HG02678 (cell line): ENCODE results near the gene PRPF19.

Source experiments
- ATAC-seq: cut with Tn5 transposase; IDR thresholded peaks from one replicate; pipeline ENCODE4 v1.9.1; 2021; ENCODE audit warnings: mild to moderate bottlenecking, moderate library complexity; ENCODE audit not compliant: unreplicated experiment

The PRPF19 gene

DNA sequence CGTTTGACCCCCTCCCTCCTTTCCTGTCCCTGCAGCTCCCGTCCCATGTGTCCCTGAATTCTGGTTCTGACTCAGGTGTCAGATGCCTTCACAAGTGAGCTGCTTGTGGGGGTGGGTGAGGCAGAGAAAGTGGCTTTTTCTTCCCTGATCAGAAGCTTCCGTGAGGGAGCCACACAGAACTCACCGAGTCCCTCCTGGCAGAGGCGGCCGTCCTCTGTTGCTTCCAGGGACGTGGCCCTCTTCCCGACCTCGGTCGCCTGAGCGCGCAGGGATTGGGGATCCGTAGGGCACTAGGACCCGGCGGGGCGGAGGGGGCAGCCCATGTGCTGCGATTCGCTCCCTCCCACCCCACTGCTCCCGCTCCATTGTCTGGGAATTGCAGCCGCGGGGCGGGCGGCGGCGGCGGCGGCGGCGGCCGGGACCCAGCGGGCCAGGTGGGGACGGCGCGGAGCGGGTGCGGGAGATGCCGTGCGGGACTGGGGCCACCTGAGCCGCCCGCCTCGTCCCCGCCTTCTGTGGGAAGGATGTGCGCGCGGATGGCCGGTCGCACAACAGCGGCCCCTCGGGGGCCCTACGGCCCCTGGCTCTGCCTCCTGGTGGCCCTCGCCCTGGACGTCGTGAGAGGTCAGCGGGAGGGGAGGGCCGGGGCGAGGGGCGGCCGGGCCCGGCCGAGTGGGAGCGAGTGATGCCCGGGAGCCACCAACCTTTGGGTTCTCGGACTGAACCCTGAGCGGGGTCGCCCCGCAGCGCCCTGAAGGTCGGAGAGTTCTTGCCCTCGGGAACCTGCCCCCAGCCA is 17.9 kb upstream of the PRPF19 start, which contains the start of gene TMEM132A:
TSS of gene TMEM132A (plus strand) at position 351 of the 796 bp plus-strand sequence. CDS start at position 525, 174 bp downstream.
- ATAC-seq = peak; percentile 39

DNA sequence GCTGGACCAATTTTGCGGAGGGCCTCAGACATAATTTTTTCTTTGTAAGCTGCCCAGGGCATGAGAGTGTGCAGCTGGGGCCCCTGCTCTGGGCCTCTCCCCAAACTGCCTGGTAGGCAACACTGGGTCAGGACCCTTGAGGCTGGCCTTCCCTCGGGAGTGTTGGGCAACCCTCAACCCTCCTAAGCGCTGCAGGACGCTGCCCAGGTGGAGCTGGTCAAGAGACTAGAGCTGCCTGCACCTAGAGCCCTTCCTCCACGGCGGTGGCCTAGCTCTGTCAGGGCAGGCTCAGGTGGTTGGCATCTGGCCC is 17.4 kb upstream of the PRPF19 start:
- ATAC-seq = no peak

DNA sequence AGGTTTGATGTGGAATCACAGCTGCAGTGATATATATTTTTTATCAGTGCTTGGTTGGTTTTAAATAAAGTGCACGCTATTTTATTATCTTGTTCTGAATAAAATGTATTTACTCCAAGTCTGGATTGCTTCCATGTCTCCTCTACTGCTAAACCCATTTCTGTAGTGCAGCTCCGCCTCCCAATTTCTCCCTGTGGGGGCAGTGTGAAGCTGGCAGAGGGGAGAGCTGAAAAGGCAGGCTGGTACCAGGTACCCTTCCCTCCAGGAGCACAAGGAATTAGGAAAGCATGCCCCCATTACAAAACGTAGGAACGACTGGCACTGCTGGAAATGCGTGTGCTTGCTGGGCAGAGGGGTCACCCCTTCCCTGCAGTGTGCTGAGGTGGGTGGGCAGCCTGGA is 16.9 kb upstream of the PRPF19 start:
- no peak for ATAC-seq

DNA sequence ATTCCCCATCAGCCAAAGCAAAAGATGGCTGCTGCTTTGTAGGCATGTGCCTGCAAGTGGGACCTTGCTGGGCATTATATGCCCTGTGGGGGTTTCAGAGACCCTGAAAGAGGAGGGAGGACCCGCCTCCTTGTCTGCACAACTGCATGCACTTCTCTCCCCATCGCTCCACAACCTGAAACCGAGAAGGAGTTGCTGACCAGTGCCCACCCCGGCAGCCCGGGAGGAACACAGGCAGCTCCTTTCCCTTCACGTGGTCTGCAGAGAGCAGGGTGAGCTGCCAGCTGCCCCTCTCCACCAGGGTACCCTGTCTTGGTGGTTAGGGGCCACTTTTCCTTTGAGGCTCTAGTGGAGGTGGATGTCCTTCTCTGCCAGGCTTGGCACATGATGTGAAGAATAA is 16.5 kb upstream of the PRPF19 start:
- ATAC-seq = no peak

DNA sequence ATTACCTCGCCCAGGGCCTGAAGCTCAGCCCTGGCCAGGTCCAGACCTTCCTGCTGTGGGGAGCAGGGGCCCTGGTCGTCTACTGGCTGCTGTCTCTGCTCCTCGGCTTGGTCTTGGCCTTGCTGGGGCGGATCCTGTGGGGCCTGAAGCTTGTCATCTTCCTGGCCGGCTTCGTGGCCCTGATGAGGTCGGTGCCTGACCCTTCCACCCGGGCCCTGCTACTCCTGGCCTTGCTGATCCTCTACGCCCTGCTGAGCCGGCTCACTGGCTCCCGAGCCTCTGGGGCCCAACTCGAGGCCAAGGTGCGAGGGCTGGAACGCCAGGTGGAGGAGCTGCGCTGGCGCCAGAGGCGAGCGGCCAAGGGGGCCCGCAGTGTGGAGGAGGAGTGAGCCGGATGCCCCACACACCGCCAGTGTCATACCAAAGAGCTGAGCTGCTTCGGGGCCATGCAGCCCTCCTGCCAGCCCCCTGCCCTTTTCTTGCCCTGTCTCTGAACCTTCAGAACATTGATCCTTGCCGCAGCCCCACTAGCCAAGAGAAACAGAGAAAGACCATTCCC is 15.5 kb upstream of the PRPF19 start:
- no peak for ATAC-seq

DNA sequence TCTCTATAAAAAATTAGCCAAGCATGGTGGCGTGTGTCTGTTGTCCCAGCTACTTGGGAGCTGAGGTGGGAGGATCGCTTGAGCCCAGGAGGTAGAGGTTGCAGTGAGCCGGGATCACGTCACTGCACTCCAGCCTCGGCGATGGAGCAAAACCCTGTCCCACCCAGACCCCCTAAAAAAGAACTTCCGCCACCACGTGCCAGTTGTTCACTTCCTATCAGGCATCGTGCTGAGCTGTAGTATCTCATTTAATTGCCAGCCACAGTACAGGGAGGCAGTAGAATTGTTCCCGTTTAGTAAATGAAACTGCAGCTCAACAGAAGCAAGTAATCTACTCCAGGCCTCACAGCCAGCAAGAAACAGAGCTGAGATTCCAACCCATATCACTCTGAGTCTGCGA is 14.9 kb upstream of the PRPF19 start:
- ATAC-seq = no peak

DNA sequence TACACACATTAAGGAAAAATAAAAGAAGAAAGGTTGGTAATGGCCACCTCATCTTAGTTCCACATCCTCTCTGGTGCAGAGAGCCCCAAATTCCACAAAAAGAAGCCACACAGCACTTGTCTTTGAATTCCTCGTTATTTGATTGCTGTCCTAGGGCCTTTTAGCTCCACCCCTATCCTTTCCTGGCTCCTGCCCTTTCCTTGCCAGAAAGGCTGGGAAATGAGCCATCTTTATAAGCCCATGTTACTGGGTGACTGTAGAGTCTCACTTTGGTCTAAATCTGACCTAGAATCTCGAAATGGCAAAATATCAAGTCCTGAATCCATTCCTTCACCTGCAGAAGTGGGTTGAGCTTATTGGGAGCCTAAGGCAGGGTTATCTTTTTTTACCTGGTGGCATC is 13.6 kb upstream of the PRPF19 start:
- ATAC-seq = no peak

DNA sequence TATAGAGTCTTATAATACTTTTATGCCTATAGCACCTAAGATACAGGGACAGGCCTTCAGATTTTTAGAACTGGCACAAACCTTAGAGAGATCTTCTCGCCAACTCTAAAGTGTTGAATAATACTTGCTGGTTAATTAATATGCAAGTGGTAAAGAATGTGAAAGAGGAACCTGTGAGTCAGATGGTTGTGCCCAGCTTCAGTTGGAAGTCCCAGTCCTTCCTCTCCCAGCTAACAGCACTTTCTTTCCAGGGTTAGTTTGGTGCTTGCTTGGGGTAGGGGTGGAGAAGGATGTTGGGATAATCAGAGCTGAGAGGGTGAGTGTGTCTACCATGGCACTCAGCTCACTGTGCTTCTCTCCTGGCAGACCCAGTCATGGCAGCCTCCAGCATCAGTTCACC is 12.9 kb upstream of the PRPF19 start:
- ATAC-seq = no peak

DNA sequence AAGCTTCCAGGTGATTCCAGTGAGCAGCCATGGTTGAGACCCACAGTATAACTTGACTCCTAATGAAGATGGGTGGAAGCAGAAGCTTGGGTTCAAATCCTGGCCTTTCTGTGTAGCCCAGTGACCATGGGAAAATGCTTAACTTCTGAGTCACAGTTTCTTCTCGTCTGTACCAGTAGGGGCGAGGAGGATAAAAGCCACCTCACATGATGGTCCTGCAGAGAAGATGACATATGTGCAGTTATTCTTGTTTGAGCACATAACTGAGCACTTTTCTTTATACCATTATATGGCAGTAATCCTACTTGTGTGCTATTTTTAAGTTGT is 12.5 kb upstream of the PRPF19 start:
- ATAC-seq = no peak

DNA sequence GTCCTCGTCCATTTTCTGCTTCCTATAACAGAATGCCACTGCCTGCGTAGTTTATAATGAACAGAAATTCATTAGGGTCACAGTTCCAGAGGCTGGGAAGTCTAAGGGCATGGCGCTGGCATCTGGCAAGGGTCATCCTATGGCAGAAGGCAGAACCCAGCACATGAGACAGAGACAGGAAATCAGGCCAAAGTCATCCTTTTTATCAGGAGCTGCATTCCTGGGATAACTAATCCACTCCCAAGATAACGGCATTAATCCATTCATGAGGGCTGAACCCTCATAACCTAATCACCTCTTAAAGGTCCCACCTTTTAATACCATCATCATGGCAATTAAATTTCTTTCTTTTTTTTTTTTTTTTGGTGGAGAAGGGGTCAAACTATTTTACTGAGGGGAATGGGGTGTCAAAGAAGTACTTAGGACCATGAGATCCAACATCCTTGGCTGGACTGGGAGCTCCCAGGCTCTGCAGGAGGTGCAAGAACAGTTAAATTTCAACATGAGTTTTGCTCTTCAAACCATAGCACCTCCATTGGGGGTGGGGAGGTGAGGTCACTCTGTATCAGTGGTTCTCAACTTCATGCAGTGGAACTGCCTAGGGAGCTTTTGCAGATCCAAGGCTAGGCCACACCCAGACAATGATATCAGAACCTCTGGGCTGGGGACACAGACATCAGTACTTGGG is 12.0 kb upstream of the PRPF19 start:
- no peak for ATAC-seq

DNA sequence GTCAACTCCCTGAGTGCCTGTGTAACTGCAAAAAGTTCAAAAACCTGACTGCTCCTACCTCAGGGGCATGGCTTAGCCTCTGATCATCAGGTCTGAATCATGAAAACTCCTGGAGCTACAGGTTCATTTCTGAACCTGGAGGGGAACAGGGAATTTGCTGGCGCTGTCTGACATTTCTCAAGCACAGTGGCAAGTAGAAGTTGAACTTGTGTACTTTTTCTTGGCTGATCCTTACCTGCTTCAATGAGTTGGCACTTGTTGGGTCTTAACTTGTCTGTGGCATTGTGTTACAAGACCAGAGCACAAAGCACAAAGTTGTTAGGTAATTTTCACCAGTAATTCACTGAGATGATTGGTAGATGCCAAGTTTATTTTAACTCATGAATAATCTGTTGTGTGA is 10.9 kb upstream of the PRPF19 start:
- ATAC-seq = no peak

DNA sequence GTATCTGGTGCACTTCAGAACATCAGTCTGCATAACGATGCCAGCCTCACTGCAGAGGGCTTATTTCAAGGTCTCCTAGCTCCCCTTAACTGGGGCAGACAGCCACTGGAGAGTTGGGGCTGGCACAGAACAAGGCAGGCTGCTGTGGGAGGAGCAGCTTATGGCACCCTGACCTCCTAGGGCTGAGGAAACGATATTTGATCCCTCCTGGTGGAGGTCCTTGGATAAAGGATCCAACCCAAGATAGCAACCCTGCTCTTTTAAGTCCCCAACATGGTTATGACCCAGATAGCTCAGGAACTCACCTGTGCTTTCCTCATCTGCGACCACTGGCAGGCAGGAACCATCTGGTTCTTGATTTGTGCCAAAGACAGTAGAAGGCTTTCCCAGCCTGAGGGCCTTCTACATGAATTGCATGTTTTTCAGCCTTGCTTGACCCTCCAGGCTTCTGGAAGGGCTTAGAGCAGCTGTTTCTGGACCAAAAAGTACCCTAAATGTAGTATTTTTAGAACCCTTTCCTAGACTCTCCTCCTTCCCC is 10.4 kb upstream of the PRPF19 start:
- ATAC-seq = no peak

DNA sequence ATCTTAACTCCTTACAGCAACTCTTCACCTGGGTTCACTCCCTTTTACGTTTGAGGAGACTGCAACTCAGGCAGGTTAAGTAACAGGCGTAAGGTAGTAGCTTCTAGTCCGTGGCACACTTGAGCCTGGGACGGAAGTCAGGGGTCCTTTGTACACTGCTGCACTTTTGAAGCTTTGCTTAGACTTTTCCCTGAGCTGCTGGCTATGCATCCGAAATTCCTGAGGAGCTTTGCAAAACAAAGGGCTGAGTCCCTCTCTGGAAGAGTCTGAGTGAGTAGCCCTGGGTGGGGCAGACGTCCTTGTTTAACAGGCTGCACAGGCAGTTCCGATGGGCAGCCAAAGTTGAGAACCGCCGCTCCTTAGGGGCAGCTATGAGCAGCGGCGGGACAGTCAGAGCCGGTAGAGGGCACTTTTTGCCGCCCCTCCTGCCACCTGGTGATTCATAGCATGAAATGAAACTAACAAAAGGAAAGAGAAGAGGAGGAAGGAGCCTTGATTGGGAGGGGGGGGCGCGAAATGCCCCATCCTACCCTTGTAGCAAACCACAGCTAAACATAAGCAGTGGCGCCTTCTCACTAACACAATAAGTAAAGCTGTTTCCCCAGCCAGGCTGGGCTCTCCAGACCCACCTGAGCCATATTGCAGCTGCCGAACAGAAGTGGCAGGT is 9.0 kb upstream of the PRPF19 start:
- ATAC-seq = peak; percentile 48

DNA sequence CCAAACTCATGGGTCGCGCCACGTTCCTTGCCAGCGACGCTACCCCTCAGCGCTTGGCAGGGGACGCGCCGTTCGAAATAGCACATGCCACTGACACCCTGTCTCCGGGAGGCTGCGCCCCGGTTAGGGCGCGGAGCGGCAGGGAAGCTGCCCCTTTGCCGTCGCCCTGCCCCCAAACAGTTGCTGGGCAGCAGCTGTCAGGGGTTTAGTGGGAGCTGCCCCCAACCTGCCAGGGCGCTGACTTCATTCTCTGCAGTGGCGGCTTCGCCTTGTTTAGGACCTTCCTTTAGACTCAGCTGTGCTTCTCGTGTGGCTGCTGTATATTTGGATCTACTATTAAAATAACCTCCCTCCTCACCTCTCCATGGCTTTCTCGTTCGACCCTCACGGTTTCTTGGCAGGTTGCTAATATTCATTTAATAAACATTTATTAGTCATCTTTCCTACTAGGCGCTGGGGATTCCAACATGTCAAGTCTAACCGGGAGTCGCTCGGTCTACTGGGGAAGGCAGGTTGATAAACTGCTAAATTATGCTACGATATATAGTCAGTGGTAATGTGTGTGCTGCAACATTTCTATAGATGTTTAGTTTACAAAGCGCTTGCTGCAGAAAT is 8.4 kb upstream of the PRPF19 start:
- ATAC-seq = peak; percentile 3

DNA sequence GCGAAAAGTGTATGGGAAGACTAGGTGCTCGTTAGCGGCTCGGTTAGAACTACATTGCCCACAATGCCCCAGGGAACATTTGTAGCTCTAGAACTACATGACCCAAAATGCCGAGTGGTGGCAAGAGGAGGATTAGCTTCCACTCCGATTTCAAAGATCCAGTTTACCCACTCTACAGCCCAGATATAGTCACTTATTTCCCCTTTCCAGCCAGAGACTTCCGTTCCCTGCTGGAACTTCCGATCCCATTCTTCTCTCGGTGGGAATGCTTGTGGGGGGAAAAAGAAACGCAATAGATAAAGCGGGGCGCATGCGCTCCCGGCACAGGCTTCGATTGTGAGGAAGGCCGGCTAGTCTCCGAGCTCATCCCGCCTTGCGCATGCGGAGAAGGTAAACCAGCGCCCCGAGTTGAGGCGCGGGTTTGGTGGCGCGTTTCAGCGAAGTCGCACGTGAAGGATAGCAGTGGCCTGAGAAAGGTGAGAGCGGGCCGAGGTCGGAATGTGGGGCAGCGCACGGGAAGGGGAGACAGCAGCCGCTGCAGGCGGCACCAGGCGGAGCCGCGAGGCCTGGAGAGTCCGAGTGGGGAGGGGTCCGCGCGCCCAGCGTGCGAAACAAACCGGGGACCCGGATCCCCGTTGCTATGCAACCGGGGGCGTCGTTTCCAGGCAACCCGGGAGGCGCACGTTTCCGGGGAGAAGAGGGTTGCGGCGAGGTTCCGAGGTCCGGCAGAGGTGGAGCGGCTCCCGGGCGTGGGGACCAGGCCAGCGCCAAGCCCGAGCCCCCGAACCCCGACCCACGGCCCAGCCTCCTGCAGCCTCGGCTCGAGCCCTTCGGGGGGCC is 7.6 kb upstream of the PRPF19 start, which contains the start of gene TMEM109:
TSS of gene TMEM109 (plus strand) at position 366 of the 840 bp plus-strand sequence. CDS start 5,536 bp downstream, outside the sequence.
- ATAC-seq = peak; percentile 47

DNA sequence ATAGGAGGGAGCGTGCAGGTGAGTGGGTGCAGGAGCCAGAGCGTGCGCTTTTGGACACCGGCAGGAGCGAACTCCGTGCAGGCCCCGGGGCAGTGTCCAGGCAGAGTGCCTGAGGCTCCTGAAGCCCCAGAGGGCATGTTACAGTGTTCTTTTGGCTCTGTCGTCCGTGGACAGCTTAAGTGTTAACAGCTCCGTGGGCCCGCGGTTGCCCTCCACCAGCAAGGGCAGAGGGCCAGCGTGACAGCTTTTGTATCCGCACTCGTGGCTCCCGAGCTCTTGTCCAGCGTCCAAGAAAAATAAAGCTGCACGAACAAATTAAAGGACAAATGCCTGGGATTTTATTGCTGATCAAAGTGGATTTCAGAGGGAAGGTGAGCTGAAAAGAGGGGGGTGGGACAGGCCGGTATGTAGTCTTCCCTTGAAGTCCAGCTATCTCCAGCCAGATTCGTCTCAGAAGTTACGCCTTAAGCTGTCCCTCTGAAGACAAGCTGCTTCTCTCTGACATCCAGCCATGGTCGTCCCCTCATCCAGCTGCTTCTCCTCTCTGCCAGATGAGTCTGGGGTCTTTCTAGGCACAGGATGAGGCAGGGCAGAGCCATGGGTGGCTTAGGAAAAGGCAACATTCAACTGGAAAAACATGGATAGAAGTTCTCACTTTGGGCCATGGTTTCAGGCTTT is 6.6 kb upstream of the PRPF19 start:
- no peak for ATAC-seq

DNA sequence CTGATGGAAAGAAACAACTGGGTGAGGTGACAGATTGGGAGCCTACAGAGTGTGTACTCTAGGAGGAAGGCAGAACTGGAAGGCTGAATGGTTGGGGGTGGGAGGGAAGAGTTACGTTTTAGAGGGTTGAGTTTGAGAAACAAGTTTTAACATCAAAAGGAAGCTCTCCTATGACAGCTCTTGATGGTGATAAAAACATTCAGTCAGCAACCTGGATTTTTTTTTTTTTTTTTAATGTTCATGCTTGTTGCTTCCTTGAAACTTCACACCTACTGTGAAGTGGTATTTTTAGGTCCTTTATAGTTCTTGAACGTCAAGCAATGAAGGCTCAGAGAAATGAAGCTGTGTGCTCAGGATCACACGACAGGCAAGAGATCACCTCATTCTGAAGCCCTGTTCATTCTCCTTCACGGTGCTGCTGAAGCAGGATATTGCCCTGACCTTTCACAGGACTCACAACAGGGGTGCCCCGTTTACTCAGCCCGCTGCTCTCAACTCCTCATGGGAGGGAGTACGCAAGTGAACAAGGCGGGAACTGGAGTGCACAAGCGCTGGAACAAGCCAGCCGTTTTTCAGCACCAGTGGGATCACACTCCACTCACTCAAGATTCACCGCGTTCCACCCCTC is 6.0 kb upstream of the PRPF19 start:
- ATAC-seq = no peak

DNA sequence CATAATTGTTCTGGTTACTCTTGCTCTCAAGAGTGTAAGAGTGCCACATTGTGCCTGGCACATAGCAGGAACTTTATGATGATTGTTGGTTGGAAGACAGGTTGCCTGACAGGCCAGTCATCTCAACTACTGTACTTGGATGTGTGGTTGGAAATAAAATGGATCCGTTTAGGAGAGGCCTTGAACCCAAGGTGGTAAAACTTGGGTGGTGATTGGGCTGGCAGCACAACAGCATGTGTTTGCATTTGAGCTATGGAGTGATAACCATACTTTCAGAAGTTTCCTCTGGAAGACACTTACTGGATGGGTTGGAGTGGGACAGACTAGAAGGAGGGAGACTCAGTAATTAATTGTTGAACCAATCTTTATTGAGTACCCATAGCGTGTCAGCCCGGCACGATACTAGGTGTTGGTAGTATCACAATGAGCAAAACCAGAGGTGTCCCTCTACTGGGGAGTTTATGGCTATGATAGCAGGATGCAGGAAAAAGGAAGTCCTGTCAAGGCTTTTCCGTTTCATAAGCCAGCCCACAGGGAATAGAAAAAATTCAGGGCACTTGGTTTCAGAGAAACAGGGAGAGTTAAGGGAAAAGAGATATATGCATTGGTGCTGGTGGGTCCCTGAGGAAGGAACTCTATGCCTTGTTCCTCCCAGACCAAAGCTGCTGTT is 4.5 kb upstream of the PRPF19 start:
- no peak for ATAC-seq

DNA sequence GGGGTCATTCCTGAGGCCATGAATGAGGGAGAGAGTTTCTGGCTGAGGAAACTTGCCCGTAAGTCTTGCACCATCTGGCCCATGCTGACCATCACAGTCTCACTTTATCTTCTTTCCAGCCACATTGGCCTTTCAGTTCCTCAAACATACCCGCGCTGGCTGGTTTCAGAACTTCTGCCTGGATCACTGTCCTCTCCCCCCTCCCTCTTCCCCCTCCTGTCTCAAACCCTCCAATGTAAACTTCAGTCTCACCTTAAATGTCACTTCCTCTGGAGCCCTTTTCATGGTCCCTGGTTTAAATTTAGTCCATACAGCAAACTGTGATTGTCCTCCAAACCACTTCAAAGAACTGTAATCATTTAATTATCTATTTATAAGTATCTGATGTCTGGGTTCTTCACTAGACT is 3.9 kb upstream of the PRPF19 start:
- ATAC-seq = peak; percentile 38
